Subcutaneous adipose tissue (tissue), 4 donors: ENCODE measurements around the gene TREM1. TPM values are rescaled to one million over a fixed set of nuclear protein-coding genes. Genes with fewer than 3 reads are reported as not detected.

ENCODE experiments used
- total RNA-seq, 4 donors: library from RNA; depleted of rRNA; stranded (reverse); fragments of >200 nt; gene quantifications; one replicate each; pipeline ENCODE4 v1.1.0, GENCODE V29; 2016
- TF ChIP-seq, protein P1 (sequence below): fragments of 450-650 bp; IDR thresholded peaks from one replicate; pipeline ENCODE4 v1.5.1; 2016; ENCODE audit warnings: low read depth, mild to moderate bottlenecking, control low read depth, antibody characterized with exemption, moderate library complexity

Gene TREM1
- total RNA-seq, 4 donors from 2014 or later = 0.38 to 9.5 (median 4.6) TPM

DNA sequence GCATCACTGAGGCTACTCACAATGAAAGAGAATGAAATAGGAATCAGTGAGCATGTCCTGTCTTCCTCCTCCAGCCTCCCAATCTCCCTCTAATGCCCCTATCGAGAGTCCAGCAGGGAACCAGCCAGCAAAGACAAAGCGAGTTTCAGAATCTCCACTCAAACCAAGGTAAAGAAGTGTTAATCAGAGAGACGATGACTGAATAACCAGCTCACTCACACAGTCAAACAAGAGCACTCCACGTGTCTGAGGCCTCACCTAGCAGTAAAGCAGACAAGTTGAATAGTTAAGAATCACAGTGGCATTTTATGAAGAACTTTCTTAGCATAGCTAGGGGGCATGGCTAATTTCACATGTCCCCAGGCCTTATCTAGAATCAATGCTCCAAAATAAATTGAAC is 3.3 kb upstream of the TREM1 start:
- TF ChIP-seq, protein P1, sequence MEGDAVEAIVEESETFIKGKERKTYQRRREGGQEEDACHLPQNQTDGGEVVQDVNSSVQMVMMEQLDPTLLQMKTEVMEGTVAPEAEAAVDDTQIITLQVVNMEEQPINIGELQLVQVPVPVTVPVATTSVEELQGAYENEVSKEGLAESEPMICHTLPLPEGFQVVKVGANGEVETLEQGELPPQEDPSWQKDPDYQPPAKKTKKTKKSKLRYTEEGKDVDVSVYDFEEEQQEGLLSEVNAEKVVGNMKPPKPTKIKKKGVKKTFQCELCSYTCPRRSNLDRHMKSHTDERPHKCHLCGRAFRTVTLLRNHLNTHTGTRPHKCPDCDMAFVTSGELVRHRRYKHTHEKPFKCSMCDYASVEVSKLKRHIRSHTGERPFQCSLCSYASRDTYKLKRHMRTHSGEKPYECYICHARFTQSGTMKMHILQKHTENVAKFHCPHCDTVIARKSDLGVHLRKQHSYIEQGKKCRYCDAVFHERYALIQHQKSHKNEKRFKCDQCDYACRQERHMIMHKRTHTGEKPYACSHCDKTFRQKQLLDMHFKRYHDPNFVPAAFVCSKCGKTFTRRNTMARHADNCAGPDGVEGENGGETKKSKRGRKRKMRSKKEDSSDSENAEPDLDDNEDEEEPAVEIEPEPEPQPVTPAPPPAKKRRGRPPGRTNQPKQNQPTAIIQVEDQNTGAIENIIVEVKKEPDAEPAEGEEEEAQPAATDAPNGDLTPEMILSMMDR = no peak

DNA sequence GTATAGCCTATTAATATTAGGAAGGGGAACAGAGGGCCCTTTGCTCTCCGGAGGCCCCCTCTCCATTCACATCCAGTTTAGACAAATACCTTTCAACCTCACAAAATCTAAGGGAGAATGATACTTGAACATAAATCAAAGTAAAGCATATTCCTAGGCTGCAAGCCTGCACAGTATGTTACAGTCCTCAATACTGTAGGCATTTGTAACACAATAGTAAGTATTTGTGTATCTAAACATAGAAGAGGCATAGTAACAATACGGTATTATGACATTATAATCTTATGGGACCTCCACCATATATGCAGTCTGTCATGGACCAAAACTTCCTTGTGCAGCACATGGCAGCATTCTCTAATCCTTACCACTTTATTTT is 2.3 kb upstream of the TREM1 start:
- TF ChIP-seq, protein P1 = no peak

DNA sequence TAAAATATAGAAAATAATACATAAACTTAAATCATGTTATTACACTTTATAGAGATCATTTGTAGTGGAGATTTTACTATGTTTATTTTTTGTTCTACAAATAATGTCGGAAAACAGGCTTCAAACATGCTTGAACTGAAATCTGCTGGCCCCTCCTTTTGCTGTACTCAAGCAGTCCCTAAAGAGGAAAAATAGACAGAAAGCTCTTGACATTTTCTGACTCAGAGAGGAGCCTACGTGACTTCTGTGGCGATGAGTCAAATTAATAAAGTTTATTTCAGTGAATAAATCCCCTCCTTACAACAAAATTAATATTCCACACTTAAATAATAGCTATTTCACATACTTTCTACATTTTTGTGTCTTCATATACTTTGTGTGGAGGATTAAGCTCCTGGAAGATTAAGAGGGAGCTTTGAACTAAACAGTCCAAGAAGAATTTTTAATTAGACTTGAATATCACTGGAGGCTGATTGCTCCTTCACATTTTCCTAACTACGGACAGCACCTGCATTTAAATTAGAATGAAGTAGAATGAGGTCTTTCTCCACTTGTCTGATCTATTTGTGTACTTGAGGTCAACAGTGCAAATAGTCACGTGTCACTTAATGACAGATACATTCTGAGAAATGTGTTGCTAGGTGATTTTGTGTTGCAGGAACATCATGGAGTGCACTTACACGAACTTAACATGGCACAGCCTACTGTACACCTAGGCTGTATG is 1.7 kb upstream of the TREM1 start:
- TF ChIP-seq, protein P1 = no peak

DNA sequence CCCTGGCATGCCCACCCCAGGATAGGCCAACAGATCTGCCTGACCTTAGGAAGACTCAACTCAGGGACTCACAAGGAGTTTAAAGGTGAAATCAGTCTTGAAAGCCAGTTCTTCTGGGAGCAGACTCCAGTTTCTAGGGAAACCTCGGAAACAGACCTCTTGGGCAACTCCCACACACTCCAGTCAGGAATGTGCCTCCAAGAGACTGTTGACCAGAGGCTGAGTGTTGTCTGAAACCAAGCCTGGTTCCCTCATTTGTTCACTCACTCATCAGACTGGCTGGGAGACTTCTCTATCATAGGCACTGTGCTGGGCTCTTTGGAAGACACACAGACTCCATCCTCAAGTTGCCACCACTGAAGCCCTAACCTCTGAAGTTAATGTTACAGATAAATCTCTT is 1.8 kb downstream of the TREM1 start:
- TF ChIP-seq, protein P1 = no peak

DNA sequence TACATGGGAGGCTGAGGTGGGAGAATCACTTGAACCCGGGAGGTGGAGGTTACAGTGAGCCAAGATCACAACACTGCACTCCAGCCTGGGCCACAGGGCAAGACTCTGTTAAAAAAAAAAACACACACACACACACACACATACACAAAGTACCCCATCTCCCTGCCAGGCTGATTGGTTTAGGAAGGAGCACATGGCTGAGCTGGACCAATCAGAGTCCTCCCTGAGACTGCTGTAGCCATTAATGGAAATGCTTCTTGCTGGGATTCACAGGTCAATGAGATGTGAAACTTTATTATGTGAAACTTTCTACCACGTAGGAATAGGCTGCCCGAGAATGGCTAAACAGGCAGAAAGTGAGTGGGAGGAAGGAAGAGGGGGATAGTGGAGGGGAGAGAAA is 2.9 kb downstream of the TREM1 start:
- TF ChIP-seq, protein P1 = no peak

DNA sequence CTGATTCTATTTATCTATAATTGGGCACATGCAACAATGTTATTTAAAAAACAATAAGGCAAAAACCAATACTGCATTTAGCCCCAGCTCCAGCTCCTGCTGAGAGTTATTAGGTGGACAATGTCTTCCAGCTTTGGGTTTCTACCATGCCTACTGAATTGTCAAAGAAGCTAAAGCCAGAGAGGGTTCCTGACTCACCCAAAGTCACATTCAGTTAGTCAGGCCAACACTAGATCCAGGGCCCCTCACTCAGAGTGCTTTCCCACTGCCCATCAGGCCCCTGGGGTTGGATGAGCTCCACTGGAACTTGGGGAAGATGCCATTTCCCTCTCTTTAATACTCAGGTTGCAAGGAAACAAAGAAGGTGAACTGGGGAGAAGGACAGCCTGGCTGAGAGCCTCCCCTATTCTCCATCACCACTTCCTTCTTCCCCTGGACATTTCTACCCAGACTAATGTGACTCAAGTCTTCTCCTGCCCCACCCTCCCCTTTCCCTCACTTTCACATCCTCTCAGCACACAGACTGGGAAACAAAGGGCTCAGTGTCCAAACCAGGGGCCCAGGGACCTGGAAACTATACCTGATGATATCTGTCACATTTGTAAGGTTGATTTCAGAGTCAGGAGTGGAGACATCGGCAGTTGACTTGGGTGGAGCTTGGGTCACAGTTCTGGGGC is 6.0 kb downstream of the TREM1 start:
- TF ChIP-seq, protein P1 = no peak

DNA sequence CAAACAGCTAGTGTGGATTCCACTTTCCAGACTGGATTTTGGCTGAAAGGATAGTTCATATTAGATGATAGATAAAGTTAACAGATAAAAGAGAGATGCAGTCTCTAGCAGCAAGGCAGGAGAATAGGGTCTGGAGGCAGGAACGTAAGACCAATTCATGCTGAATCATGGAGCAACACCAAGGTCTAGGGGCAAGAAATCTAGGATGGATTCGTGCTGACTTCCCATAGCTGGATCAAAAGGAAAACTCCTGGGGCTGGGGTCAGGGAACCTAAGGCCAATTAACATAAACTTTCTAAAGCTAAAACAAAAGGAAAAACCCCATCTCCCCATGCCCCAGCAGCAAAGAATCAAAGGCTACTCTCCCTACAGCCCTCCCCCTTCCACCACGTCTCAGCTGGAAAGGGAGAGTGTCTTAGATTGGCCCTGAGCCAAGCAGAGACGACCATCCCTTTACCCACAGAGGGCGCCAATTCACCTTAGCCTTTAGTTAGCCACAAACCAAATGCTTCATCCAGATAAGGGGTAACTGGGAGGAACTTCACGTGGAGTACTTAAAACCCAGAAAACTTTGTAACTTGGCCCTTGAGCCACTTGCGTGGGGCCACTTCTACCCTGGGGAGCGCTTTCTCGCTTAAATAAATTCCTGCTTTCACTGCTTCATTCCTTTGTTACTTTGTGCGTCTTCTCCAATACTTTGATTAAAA is 7.6 kb downstream of the TREM1 start:
- TF ChIP-seq, protein P1 = no peak
